ENCODE data around the gene GALNS. TPM values are rescaled to one million over a fixed set of nuclear protein-coding genes. Genes with fewer than 3 reads are reported as not detected.
A peak's percentile ranks its signal among the peaks of the same experiment; 100 is the strongest.

Gene GALNS
- total and polyA plus RNA-seq, 2 of the 13 experiments (the other 11 are each of a cell fraction or from before 2014, with no cell fraction given): 9.2 to 9.8 TPM

- ATAC-seq: no peak
- Histone ChIP-seq H3K27ac (ENCODE audit: extremely low read length, insufficient read depth, low read length) (no peak overlapping the region), H3K9ac (ENCODE audit: insufficient read depth, low read depth, low read length) (no peak overlapping the region), H3K36me3 (replicated peaks in 1 of 2; ENCODE audit: control insufficient read depth in 1 of 2, insufficient read depth in 2 of 2, low read length in 2 of 2) (no peaks in the 10 kb centered on the region), H3K27me3 (ENCODE audit: control insufficient read depth in 1 of 2, insufficient read depth in 2 of 2, low read length in 2 of 2) (peaks cover 61 to 95% of the 10 kb centered on the region in 2 experiments), H3K79me2 (ENCODE audit: insufficient read depth, low read length) (no peaks in the 10 kb centered on the region), H4K20me1 (ENCODE audit: insufficient read depth, low read length) (0 out of 2 replicates have a peak, but pooled peaks cover 4% of the 10 kb centered on the region), H3K4me1 (ENCODE audit: insufficient read depth, low read length) (no peaks in the 10 kb centered on the region), H3K4me3 (replicated peaks in 1 of 3; ENCODE audit: insufficient read depth in 1 of 3, low read depth in 2 of 3, low read length in 3 of 3) (no peak overlapping the region), H3K4me2 (ENCODE audit: low read depth, low read length) (no peak overlapping the region; the same call in none of the 2 replicates), H3K9me3 (ENCODE audit: low read length) (no peaks in the 10 kb centered on the region), H2AFZ (ENCODE audit: low read length) (no peak overlapping the region)
- FAIRE-seq: no peak
- no peak for DNase-seq (ENCODE audit: low spot score)
- in situ Hi-C loops (cut with HindIII; ENCODE audit: extremely low pct_ligation_motif_present, low pct_unique_long_range_greater_than_20kb) (no loop called here), intact Hi-C loops (cut with micrococcal nuclease; ENCODE audit: unreplicated experiment) (no loop called here)
- no TSS peak for BruUV-seq (replicated peaks)
- CTCF ChIA-PET (ENCODE audit: low intra/inter-chr PET ratio, low total read pairs): no interaction called here
- POLR2A ChIA-PET: no interaction called here
- 28% methylated on average over 35 of the region's 37 CpGs for WGBS (ENCODE audit: low lambda C conversion rate)
- TF ChIP-seq SKI (IDR thresholded peaks at IDR 0.05; ENCODE audit: partially characterized antibody) (no peak), ZNF263 (CRISPR knock-in tag; IDR thresholded peaks at IDR 0.05) (peak; percentile 81; the same call in 1 of the 2 replicates), PHF8 (CRISPR knock-in tag; IDR thresholded peaks at IDR 0.05) (no peak), ZNF577 (CRISPR knock-in tag; IDR thresholded peaks at IDR 0.05; ENCODE audit: borderline replicate concordance, low read depth) (no peak), ZFAT (CRISPR knock-in tag; conservative IDR thresholded peaks at IDR 0.05) (no peak), PTBP1 (IDR thresholded peaks at IDR 0.05; ENCODE audit: low read depth, low read length, poor library complexity, severe bottlenecking) (no peak), RAD51 (IDR thresholded peaks at IDR 0.05; ENCODE audit: borderline replicate concordance) (no peak), ZNF530 (CRISPR knock-in tag; IDR thresholded peaks at IDR 0.05; ENCODE audit: low read depth) (no peak), HNRNPLL (IDR thresholded peaks at IDR 0.05; ENCODE audit: low read depth, low read length, poor library complexity, severe bottlenecking) (peak; percentile 21), PHF21A (CRISPR knock-in tag; IDR thresholded peaks at IDR 0.05) (no peak)
- TF ChIP-seq, protein P1, sequence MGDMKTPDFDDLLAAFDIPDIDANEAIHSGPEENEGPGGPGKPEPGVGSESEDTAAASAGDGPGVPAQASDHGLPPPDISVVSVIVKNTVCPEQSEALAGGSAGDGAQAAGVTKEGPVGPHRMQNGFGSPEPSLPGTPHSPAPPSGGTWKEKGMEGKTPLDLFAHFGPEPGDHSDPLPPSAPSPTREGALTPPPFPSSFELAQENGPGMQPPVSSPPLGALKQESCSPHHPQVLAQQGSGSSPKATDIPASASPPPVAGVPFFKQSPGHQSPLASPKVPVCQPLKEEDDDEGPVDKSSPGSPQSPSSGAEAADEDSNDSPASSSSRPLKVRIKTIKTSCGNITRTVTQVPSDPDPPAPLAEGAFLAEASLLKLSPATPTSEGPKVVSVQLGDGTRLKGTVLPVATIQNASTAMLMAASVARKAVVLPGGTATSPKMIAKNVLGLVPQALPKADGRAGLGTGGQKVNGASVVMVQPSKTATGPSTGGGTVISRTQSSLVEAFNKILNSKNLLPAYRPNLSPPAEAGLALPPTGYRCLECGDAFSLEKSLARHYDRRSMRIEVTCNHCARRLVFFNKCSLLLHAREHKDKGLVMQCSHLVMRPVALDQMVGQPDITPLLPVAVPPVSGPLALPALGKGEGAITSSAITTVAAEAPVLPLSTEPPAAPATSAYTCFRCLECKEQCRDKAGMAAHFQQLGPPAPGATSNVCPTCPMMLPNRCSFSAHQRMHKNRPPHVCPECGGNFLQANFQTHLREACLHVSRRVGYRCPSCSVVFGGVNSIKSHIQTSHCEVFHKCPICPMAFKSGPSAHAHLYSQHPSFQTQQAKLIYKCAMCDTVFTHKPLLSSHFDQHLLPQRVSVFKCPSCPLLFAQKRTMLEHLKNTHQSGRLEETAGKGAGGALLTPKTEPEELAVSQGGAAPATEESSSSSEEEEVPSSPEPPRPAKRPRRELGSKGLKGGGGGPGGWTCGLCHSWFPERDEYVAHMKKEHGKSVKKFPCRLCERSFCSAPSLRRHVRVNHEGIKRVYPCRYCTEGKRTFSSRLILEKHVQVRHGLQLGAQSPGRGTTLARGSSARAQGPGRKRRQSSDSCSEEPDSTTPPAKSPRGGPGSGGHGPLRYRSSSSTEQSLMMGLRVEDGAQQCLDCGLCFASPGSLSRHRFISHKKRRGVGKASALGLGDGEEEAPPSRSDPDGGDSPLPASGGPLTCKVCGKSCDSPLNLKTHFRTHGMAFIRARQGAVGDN (CRISPR knock-in tag; IDR thresholded peaks at IDR 0.05): no peak
- TF ChIP-seq, protein P2, sequence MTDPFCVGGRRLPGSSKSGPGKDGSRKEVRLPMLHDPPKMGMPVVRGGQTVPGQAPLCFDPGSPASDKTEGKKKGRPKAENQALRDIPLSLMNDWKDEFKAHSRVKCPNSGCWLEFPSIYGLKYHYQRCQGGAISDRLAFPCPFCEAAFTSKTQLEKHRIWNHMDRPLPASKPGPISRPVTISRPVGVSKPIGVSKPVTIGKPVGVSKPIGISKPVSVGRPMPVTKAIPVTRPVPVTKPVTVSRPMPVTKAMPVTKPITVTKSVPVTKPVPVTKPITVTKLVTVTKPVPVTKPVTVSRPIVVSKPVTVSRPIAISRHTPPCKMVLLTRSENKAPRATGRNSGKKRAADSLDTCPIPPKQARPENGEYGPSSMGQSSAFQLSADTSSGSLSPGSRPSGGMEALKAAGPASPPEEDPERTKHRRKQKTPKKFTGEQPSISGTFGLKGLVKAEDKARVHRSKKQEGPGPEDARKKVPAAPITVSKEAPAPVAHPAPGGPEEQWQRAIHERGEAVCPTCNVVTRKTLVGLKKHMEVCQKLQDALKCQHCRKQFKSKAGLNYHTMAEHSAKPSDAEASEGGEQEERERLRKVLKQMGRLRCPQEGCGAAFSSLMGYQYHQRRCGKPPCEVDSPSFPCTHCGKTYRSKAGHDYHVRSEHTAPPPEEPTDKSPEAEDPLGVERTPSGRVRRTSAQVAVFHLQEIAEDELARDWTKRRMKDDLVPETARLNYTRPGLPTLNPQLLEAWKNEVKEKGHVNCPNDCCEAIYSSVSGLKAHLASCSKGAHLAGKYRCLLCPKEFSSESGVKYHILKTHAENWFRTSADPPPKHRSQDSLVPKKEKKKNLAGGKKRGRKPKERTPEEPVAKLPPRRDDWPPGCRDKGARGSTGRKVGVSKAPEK (CRISPR knock-in tag; IDR thresholded peaks at IDR 0.05; ENCODE audit: borderline replicate concordance): no peak
Measured at GRCh38 chr16:88870608-88871348, 14.0 kb upstream of the GALNS start.
